PC-9 (cell line): ENCODE data around the gene NOX3. TPM values are rescaled to one million over a fixed set of nuclear protein-coding genes. Genes with fewer than 3 reads are reported as not detected.

ENCODE experiments used
- BruUV-seq: library from RNA; stranded (reverse); fragments of 400-500 nt; replicated peaks from 2 replicates; lab custom pipeline; 2021; lab: Mats Ljungman, UMichigan
- CTCF ChIA-PET: fragments of 300-600 bp; sonication (Branson Sonifier 250); formaldehyde crosslinking; loops from one replicate; lab custom pipeline; 2022; ENCODE audit warnings: antibody characterized with exemption; lab: Charles Lee
- POLR2A ChIA-PET: fragments of 300-600 bp; sonication (Branson Sonifier 250); formaldehyde crosslinking; loops from one replicate; lab custom pipeline; 2022; ENCODE audit warnings: antibody characterized with exemption; ENCODE audit not compliant: unreplicated experiment; lab: Charles Lee
- DNase-seq, 2 experiments: peaks; one replicate each; pipeline versions ENCODE4 v3.0.0 to v3.0.0-alpha.2; 2015 to 2022; ENCODE audit warnings: mixed read lengths in 1 of 2
- H2AFZ ChIP-seq: fragments of 200-600 bp; sonication (generic); 2 replicates; pipeline ENCODE4 v1.8.1; 2017; ENCODE audit warnings: antibody characterized with exemption
- H3F3A ChIP-seq: fragments of 200-600 bp; sonication (generic); 2 replicates; pipeline ENCODE4 v1.8.1; 2017; ENCODE audit warnings: antibody characterized with exemption, mild to moderate bottlenecking, low read depth; ENCODE audit not compliant: insufficient read depth
- H3K27ac ChIP-seq: fragments of 200-600 bp; sonication (generic); 2 replicates; pipeline ENCODE4 v1.6.1; 2016; ENCODE audit warnings: mixed run types
- H3K27me3 ChIP-seq: fragments of 200-600 bp; sonication (generic); 2 replicates; pipeline ENCODE4 v1.6.1; 2016; ENCODE audit warnings: low read depth, mixed run types; ENCODE audit not compliant: insufficient read depth
- H3K36me3 ChIP-seq: fragments of 200-600 bp; sonication (generic); 2 replicates; pipeline ENCODE4 v1.6.1; 2016; ENCODE audit warnings: low read depth, mixed run types
- H3K4me1 ChIP-seq: fragments of 200-600 bp; sonication (generic); replicated peaks from 2 replicates; pipeline ENCODE4 v1.6.1; 2016; ENCODE audit warnings: mixed run types; ENCODE audit not compliant: insufficient read depth
- H3K4me2 ChIP-seq: fragments of 200-600 bp; sonication (generic); 2 replicates; pipeline ENCODE4 v1.6.1; 2017; ENCODE audit warnings: mixed run types
- H3K4me3 ChIP-seq: fragments of 200-600 bp; sonication (generic); 2 replicates; pipeline ENCODE4 v1.6.1; 2016; ENCODE audit warnings: mixed run types
- H3K79me2 ChIP-seq: fragments of 200-600 bp; sonication (generic); 2 replicates; pipeline ENCODE4 v1.6.1; 2017; ENCODE audit warnings: low read depth, mixed run types
- H3K9me2 ChIP-seq: fragments of 200-600 bp; sonication (generic); 2 replicates; pipeline ENCODE4 v1.8.1; 2017; ENCODE audit warnings: mild to moderate bottlenecking; ENCODE audit not compliant: insufficient read depth
- H3K9me3 ChIP-seq: fragments of 200-600 bp; sonication (generic); 2 replicates; pipeline ENCODE4 v1.8.1; 2016; ENCODE audit warnings: low read depth; ENCODE audit not compliant: insufficient read depth
- H4K20me1 ChIP-seq: fragments of 200-600 bp; sonication (generic); 2 replicates; pipeline ENCODE4 v1.8.1; 2017; ENCODE audit not compliant: insufficient read depth
- CTCF ChIP-seq: fragments of 200-600 bp; sonication (generic); conservative IDR thresholded peaks from 2 replicates; pipeline ENCODE4 v1.6.1; 2017; ENCODE audit warnings: mixed run types, antibody characterized with exemption, mild to moderate bottlenecking, moderate library complexity
- EZH2 ChIP-seq: fragments of 200-600 bp; sonication (generic); IDR thresholded peaks from 2 replicates; pipeline ENCODE4 v1.8.0; 2017; ENCODE audit warnings: antibody characterized with exemption, low read depth
- intact Hi-C: fragments of 100-400 bp; cut with micrococcal nuclease; formaldehyde crosslinking; loops from one replicate; pipeline ENCODE4 v1.10.0; 2022; ENCODE audit not compliant: unreplicated experiment
- total RNA-seq: library from RNA; stranded (reverse); gene quantifications from 2 replicates; pipeline ENCODE4 v1.2.3, GENCODE V29; 2021

The NOX3 gene
- total RNA-seq, 1 experiment from 2014 or later = not detected

GRCh38 chr6:155483858-155484257 lies 28.2 kb upstream of the NOX3 start:
- 0 out of 2 replicates have a peak, but pooled peaks cover 5% of the 10 kb centered on the region for H3K9me2 ChIP-seq
- ChIA-PET POLR2A (no interaction called here), CTCF (no interaction called here)
- H3K4me1 ChIP-seq = no peaks in the 10 kb centered on the region
- H3K27ac ChIP-seq = no peak overlapping the region
- H2AFZ ChIP-seq = no peak overlapping the region
- H3K36me3 ChIP-seq = no peaks in the 10 kb centered on the region
- no peaks in the 10 kb centered on the region for H4K20me1 ChIP-seq
- no peak overlapping the region for H3K4me3 ChIP-seq
- DNase-seq = no peak
- H3K9me3 ChIP-seq = no peaks in the 10 kb centered on the region; the same call in 1 of the 2 replicates
- intact Hi-C loops = no loop called here
- H3K4me2 ChIP-seq = no peak overlapping the region
- H3F3A ChIP-seq = no peaks in the 10 kb centered on the region
- TF ChIP-seq CTCF (no peak), EZH2 (no peak)
- no peaks in the 10 kb centered on the region for H3K27me3 ChIP-seq
- no TSS peak for BruUV-seq
- no peaks in the 10 kb centered on the region for H3K79me2 ChIP-seq

DNA sequence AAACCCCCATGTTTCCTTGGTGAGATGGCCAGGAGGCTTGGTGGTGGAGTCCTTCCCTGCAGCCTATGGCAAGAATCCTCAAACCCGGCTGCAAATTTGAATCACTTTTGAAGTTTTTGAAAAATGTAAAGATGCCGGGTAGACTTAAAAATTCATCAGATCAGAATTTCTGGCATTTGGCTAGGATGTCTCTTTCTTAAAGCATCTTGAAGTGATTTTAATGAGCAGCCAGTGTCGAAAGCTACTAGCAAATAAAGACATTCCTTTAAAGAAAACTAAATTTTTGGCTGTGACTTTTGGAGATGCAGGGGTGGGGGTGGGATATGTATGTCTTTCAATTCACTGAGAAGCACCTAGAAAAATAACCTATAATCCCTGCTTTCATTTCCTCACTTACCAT lies 25.6 kb upstream of the NOX3 start:
- no peak overlapping the region for H2AFZ ChIP-seq
- CTCF ChIA-PET = no interaction called here
- no peaks in the 10 kb centered on the region for H3K36me3 ChIP-seq
- intact Hi-C loops = no loop called here
- no peaks in the 10 kb centered on the region for H4K20me1 ChIP-seq
- no peaks in the 10 kb centered on the region for H3K79me2 ChIP-seq
- no peaks in the 10 kb centered on the region for H3K4me1 ChIP-seq
- H3K27ac ChIP-seq = no peak overlapping the region
- no peaks in the 10 kb centered on the region; the same call in 1 of the 2 replicates for H3K9me3 ChIP-seq
- no peak overlapping the region for H3K4me3 ChIP-seq
- POLR2A ChIA-PET = no interaction called here
- no peak overlapping the region for H3K4me2 ChIP-seq
- TF ChIP-seq EZH2 (no peak), CTCF (no peak)
- H3K27me3 ChIP-seq = no peaks in the 10 kb centered on the region
- H3K9me2 ChIP-seq = 0 out of 2 replicates have a peak, but pooled peaks cover 5% of the 10 kb centered on the region
- DNase-seq = no peak
- no peaks in the 10 kb centered on the region for H3F3A ChIP-seq
- BruUV-seq = no TSS peak

- Histone ChIP-seq H3K9me3 (peaks cover 7% of the 10 kb centered on the region; the same call in 1 of the 2 replicates), H3K4me2 (no peak overlapping the region), H3K4me3 (no peak overlapping the region), H3K9me2 (no peaks in the 10 kb centered on the region), H4K20me1 (no peaks in the 10 kb centered on the region), H3K4me1 (no peaks in the 10 kb centered on the region), H2AFZ (no peak overlapping the region), H3K79me2 (no peaks in the 10 kb centered on the region), H3K36me3 (no peaks in the 10 kb centered on the region), H3K27me3 (no peaks in the 10 kb centered on the region), H3F3A (no peaks in the 10 kb centered on the region), H3K27ac (no peak overlapping the region)
- BruUV-seq = no TSS peak
- POLR2A ChIA-PET = no interaction called here
- intact Hi-C loops = no loop called here
- CTCF ChIA-PET = no interaction called here
- no peak for TF ChIP-seq EZH2
- no peak for TF ChIP-seq CTCF
- no peak for DNase-seq
Observed at GRCh38 chr6:155473741-155474140, 18.1 kb upstream of the NOX3 start.
